ENCODE measurements around the gene SOWAHA.
A peak's percentile ranks its signal among the peaks of the same experiment; 100 is the strongest.

Gene SOWAHA

GRCh38 chr5:132808866-132809265 lies 4.2 kb upstream of the SOWAHA start:
- DNase-seq = no peak

- no peak for DNase-seq
Measured at GRCh38 chr5:132810605-132811004, 2.5 kb upstream of the SOWAHA start.

GRCh38 chr5:132812123-132812765 lies 858 bp upstream of the SOWAHA start:
- DNase-seq = no peak

- no peak for DNase-seq
Measured at GRCh38 chr5:132813599-132814502, 749 bp downstream of the SOWAHA start.

- no peak for DNase-seq
Measured at GRCh38 chr5:132814503-132815294, 1.6 kb downstream of the SOWAHA start.

- DNase-seq = no peak
Measured at GRCh38 chr5:132815454-132815853, 2.4 kb downstream of the SOWAHA start.

- DNase-seq = no peak
Measured at GRCh38 chr5:132816083-132816482, 3.0 kb downstream of the SOWAHA start.

GRCh38 chr5:132816554-132816953 lies 3.5 kb downstream of the SOWAHA start:
- DNase-seq = no peak

GRCh38 chr5:132817011-132817410 lies 3.9 kb downstream of the SOWAHA start:
- no peak for DNase-seq

- DNase-seq = no peak
Measured at GRCh38 chr5:132819468-132819867, 6.4 kb downstream of the SOWAHA start.

GRCh38 chr5:132820162-132820754 lies 7.2 kb downstream of the SOWAHA start:
- DNase-seq = peak; percentile 58

GRCh38 chr5:132821350-132821749 lies 8.2 kb downstream of the SOWAHA start:
- no peak for DNase-seq

- no peak for DNase-seq
Measured at GRCh38 chr5:132821791-132822190, 8.7 kb downstream of the SOWAHA start.

- no peak for DNase-seq
Measured at GRCh38 chr5:132822650-132823480, 9.8 kb downstream of the SOWAHA start.

GRCh38 chr5:132823481-132824050 lies 10.5 kb downstream of the SOWAHA start:
- no peak for DNase-seq

GRCh38 chr5:132824426-132824825 lies 11.3 kb downstream of the SOWAHA start:
- no peak for DNase-seq

- DNase-seq = no peak
Measured at GRCh38 chr5:132825033-132825833, 12.1 kb downstream of the SOWAHA start.

- DNase-seq = no peak
Measured at GRCh38 chr5:132825834-132826391, 12.8 kb downstream of the SOWAHA start.

- DNase-seq = no peak
Measured at GRCh38 chr5:132826424-132827082, 13.5 kb downstream of the SOWAHA start.
